ENCODE measurements around the gene SMTNL2.
A peak's percentile ranks its signal among the peaks of the same experiment; 100 is the strongest.

The SMTNL2 gene

DNA sequence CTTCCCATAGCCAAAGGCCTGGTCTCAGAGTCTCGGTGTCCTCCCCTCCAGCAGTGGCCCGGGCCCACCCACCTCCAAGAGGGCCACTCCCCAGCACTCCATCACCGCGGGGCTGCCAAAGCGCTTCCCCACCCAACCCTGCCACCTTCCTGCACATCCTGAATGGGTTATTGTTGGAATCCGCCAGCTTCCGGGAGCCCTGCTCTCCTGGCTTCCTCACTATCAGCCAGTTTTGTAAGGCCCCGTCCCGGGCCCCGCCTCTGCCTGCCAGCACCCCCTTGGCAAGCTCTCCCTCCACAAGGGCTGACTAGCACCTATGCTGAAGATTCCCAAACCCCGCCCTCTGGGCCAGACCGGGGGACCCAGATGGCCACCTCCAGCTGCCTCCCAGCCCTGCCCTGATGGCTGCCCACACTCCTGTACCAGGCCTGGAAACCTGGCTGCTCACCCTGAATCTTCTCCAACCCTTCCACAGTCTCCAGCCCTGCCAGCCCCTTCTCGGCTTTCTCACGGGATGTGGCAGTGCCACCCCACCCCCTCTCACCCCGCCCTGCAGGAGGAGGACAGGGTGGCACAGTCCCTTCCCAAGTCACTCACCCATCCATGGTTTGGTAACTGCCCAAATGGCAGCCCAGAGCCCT, 43.5 kb upstream of the SMTNL2 start:
- peak overlapping the region; percentile 49 for H3K27ac ChIP-seq
- no peak for DNase-seq (ENCODE audit: low spot score)
- ChIA-PET CTCF (interaction anchor here (0.6 to 0.7 kb wide), 2 partner anchors 26 to 86 kb away, joined by 3 read pairs; no protein-coding TSS in a partner anchor), POLR2A (ENCODE audit: low non-redundant PET) (no interaction called here)
- TF ChIP-seq, protein P1, sequence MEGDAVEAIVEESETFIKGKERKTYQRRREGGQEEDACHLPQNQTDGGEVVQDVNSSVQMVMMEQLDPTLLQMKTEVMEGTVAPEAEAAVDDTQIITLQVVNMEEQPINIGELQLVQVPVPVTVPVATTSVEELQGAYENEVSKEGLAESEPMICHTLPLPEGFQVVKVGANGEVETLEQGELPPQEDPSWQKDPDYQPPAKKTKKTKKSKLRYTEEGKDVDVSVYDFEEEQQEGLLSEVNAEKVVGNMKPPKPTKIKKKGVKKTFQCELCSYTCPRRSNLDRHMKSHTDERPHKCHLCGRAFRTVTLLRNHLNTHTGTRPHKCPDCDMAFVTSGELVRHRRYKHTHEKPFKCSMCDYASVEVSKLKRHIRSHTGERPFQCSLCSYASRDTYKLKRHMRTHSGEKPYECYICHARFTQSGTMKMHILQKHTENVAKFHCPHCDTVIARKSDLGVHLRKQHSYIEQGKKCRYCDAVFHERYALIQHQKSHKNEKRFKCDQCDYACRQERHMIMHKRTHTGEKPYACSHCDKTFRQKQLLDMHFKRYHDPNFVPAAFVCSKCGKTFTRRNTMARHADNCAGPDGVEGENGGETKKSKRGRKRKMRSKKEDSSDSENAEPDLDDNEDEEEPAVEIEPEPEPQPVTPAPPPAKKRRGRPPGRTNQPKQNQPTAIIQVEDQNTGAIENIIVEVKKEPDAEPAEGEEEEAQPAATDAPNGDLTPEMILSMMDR (conservative IDR thresholded peaks at IDR 0.05; ENCODE audit: low read depth) = no peak

DNA sequence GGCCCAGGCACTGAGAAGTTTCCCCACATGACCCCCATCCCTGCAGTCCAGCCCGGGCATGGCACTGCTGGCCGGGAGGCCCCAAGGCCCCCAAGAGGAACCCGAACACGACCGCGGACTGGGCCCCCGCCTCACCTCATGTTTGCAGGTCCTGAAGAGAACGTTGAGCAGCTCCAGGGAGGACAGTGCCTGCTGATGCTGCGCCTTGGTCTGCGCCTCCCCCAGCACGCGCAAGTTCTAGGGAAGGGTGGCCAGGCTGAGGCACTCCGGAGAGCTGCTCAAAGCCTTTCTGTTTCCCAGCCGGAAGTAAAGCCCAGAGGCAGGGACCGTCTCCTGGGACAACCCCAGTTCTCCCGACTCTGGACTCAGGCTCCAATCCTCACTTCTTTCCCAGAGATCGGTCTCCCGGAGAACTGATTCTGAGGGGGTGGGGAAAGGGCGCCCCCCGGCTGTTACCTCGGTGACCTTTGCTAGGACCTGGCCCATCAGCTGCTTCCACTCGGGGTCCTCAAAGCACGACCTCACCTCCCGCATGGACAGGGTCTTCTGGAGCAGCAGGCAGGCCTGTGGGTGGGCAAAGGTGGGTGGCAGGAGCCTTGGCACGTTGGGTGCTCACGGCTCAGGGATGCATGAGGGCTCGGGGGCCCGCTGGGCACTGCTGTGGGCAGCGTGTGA, 42.9 kb upstream of the SMTNL2 start:
- H3K27ac ChIP-seq = peak overlapping the region; percentile 49
- CTCF ChIA-PET = interaction anchor here (0.6 to 0.7 kb wide), 2 partner anchors 86 to 651 kb away, joined by 3 read pairs; no protein-coding TSS in a partner anchor

DNA sequence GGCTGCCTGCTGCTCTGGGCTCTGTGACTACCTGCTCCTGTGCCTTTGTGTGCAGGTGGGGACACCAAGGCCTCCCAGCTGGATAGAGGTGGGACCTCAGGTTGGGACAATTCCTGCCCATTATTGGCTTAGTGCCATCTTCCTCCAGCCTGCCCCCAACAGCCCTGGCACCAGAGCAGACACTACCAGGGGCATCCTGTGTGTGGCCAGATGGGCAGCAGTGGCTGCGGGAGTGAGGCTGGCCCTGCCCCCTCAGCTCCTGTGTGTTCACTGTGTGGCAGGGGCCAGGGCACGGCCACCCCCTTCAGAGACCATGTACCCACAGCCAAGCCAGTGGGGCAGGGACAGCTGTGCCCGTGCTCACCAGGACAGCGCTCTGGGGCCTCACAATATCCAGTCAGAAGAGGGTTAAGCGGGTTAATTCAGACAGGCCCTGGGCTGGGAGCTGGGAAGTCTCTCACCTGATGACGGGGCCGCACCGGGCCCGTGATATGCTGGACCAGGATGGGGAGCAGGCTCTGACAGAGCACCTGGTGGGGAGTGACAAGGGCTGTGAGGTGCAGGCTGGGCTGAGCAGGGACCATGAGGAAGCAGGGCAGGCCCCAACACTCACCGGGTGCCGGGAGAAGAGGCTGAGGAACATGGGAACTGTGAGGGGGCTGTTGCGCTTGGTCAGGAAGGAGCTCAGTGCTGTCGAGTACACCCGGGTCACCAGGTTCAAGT, 42.2 kb upstream of the SMTNL2 start:
- TF ChIP-seq, protein P1 (conservative IDR thresholded peaks at IDR 0.05; ENCODE audit: low read depth) = no peak
- ChIA-PET POLR2A (ENCODE audit: low non-redundant PET) (no interaction called here), CTCF (interaction anchor here (0.7 kb wide), 1 partner anchor 650 kb away, joined by 3 read pairs; no protein-coding TSS in a partner anchor)

More for the DNA sequence above, 42.9 kb upstream of the SMTNL2 start:
- DNase-seq (ENCODE audit: low spot score) = no peak
- TF ChIP-seq, protein P1 (conservative IDR thresholded peaks at IDR 0.05; ENCODE audit: low read depth) = no peak
- POLR2A ChIA-PET (ENCODE audit: low non-redundant PET) = no interaction called here

DNA sequence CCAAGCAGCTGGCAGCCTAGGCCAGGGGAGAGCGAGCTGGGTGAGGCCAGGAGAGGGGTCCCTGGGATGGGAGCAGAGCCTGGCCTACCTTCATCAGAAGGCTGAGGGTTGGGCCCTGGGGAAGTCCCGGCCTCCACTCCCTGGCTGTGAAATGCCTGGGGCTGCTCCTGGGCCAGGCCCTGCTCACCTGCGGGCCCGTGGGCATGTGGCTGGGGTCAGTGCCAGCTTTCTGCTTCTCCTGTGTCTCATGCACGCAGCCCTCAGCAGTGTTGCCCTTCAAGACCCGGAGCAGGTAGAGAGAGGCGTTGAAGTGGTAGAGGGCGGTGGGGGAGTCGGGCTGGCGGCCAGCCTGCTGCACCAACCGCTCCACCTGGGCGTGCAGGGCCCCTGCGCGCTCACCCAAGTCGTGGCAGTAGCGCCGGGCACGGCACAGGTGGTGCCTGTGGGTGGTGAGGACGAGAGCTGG, 41.6 kb upstream of the SMTNL2 start:
- TF ChIP-seq, protein P1 (conservative IDR thresholded peaks at IDR 0.05; ENCODE audit: low read depth) = no peak
- H3K27ac ChIP-seq = peak overlapping the region; percentile 49
- DNase-seq (ENCODE audit: low spot score) = no peak
- ChIA-PET CTCF (no interaction called here), POLR2A (ENCODE audit: low non-redundant PET) (no interaction called here)

More for the DNA sequence above, 42.2 kb upstream of the SMTNL2 start:
- H3K27ac ChIP-seq = peak overlapping the region; percentile 49
- DNase-seq (ENCODE audit: low spot score) = no peak

DNA sequence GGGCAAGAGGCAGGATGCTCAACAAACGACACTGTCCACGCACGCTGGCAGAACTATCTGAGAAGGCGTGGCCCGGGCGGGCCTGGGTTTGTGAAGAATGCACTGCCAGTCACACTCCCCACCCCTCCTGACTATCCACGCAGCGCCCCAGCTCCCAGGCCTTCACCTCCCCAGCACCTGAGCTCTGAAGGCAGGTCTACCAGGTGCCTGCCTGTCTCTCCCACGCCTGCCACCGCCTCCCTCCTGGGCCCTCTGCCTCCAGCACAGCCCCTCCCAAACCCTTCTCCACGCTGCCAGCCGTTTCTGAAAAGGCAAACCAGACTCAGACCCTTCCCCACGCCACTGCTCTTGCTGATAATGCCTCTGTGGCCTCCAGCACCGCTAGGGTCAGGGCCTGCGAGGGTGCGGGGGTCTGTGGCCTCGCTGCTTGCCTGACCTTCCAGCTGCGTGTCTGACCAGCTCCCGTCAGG, 40.7 kb upstream of the SMTNL2 start:
- POLR2A ChIA-PET (ENCODE audit: low non-redundant PET) = no interaction called here
- CTCF ChIA-PET = interaction anchor here (1.5 kb wide), 1 partner anchor 123 kb away, joined by 5 read pairs; no protein-coding TSS in a partner anchor
- TF ChIP-seq, protein P1 (conservative IDR thresholded peaks at IDR 0.05; ENCODE audit: low read depth) = no peak

More for the DNA sequence above, 40.7 kb upstream of the SMTNL2 start:
- peak overlapping the region; percentile 49 for H3K27ac ChIP-seq
- no peak for DNase-seq (ENCODE audit: low spot score)

All from RWPE1 (cell line).